ENCODE measurements around the gene PDHA2.

GRCh38 chr4:95835672-95836071, 4.2 kb upstream of the PDHA2 start:
- TF ChIP-seq EZH2 (IDR thresholded peaks at IDR 0.05; ENCODE audit: insufficient read depth, poor library complexity, severe bottlenecking) (no peak), EZH2phosphoT487 (IDR thresholded peaks at IDR 0.05; ENCODE audit: insufficient read depth, low read depth) (no peak)

Data from GM23248 (cell line).